SK-N-MC (cell line): ENCODE data around the gene GPATCH4.
"Not testable (repeated sequence)": the region's sequence is repeated elsewhere in the genome, so short reads cannot be mapped to it uniquely, and the experiment has no call there.

Source experiments
- DNase-seq: peaks from one replicate; pipeline ENCODE4 v3.0.0-alpha.2; 2011; ENCODE audit warnings: low read depth, low spot score
- H3K27ac ChIP-seq: fragments of 200-600 bp; sonication (generic); 2 replicates; pipeline ENCODE4 v1.5.1; 2016; ENCODE audit warnings: mixed run types
- H3K36me3 ChIP-seq: fragments of 200-600 bp; sonication (generic); 2 replicates; pipeline ENCODE4 v1.6.1; 2017; ENCODE audit warnings: antibody characterized with exemption, low read length, mixed read lengths; ENCODE audit not compliant: insufficient read depth
- H3K4me3 ChIP-seq: fragments of 200-600 bp; sonication (generic); 2 replicates; pipeline ENCODE4 v1.5.1; 2016
- H3K9ac ChIP-seq: fragments of 200-600 bp; sonication (generic); 2 replicates; pipeline ENCODE4 v1.8.0; 2017; ENCODE audit warnings: mixed run types, mixed read lengths; ENCODE audit not compliant: insufficient read length
- H3K9me3 ChIP-seq: fragments of 200-600 bp; sonication (generic); 2 replicates; pipeline ENCODE4 v1.6.1; 2017; ENCODE audit warnings: low read depth, mild to moderate bottlenecking, antibody characterized with exemption, low read length, moderate library complexity, mixed read lengths
- EZH2 ChIP-seq: fragments of 200-600 bp; sonication (generic); IDR thresholded peaks from one replicate; pipeline ENCODE4 v1.6.1; 2017; ENCODE audit warnings: antibody characterized with exemption
- FOXP2 ChIP-seq: optimal IDR thresholded peaks from 2 replicates; pipeline ENCODE3; 2011; ENCODE audit warnings: mild to moderate bottlenecking, moderate library complexity; ENCODE audit not compliant: insufficient read depth; ENCODE audit errors: extremely low read length, control extremely low read depth
- POLR2AphosphoS5 ChIP-seq: IDR thresholded peaks from 2 replicates; pipeline ENCODE4 v1.6.1; 2012; ENCODE audit warnings: mild to moderate bottlenecking, low read depth, low read length, borderline replicate concordance

Gene GPATCH4

GRCh38 chr1:156559797-156560385, 41.4 kb downstream of the GPATCH4 start:
- Histone ChIP-seq H3K4me3 (no peak overlapping the region), H3K27ac (no peak overlapping the region), H3K9ac (no peak overlapping the region), H3K9me3 (no peaks in the 10 kb centered on the region), H3K36me3 (peaks cover 29% of the 10 kb centered on the region)
- no peak for DNase-seq
- TF ChIP-seq EZH2 (no peak), POLR2AphosphoS5 (no peak), FOXP2 (no peak)

- no peak for DNase-seq
- Histone ChIP-seq H3K4me3 (no peak overlapping the region), H3K9ac (no peak overlapping the region), H3K36me3 (peaks cover 30% of the 10 kb centered on the region), H3K9me3 (no peaks in the 10 kb centered on the region), H3K27ac (no peak overlapping the region)
- TF ChIP-seq POLR2AphosphoS5 (no peak), EZH2 (no peak)
These were observed 42.0 kb downstream of the GPATCH4 start for GRCh38 chr1:156559086-156559796.

GRCh38 chr1:156556354-156556753, 44.9 kb downstream of the GPATCH4 start:
- DNase-seq = no peak
- H3K9me3 ChIP-seq = no peaks in the 10 kb centered on the region
- H3K4me3 ChIP-seq = no peak overlapping the region
- H3K9ac ChIP-seq = no peak overlapping the region
- peaks cover 37% of the 10 kb centered on the region for H3K36me3 ChIP-seq
- H3K27ac ChIP-seq = no peak overlapping the region
- no peak for TF ChIP-seq FOXP2
- no peak for TF ChIP-seq POLR2AphosphoS5

- TF ChIP-seq EZH2 (no peak), FOXP2 (no peak), POLR2AphosphoS5 (no peak)
- no peak for DNase-seq
- H3K36me3 ChIP-seq = peaks cover 34% of the 10 kb centered on the region
- H3K27ac ChIP-seq = no peak overlapping the region
- no peak overlapping the region for H3K4me3 ChIP-seq
- H3K9ac ChIP-seq = no peak overlapping the region
- H3K9me3 ChIP-seq = no peaks in the 10 kb centered on the region
These were observed 45.6 kb downstream of the GPATCH4 start for GRCh38 chr1:156555715-156556114.

- no peak for TF ChIP-seq EZH2
- no peak for TF ChIP-seq POLR2AphosphoS5
- no peak for TF ChIP-seq FOXP2
These were observed 46.3 kb downstream of the GPATCH4 start for GRCh38 chr1:156554971-156555370.

GRCh38 chr1:156553860-156554485, 47.3 kb downstream of the GPATCH4 start:
- Histone ChIP-seq H3K9ac (no peak overlapping the region), H3K27ac (no peak overlapping the region), H3K36me3 (peaks cover 19% of the 10 kb centered on the region; the same call in 1 of the 2 replicates), H3K4me3 (no peak overlapping the region), H3K9me3 (no peaks in the 10 kb centered on the region)
- no peak for TF ChIP-seq FOXP2
- TF ChIP-seq EZH2 = no peak
- no peak for TF ChIP-seq POLR2AphosphoS5
- no peak for DNase-seq

More at GRCh38 chr1:156554971-156555370, 46.3 kb downstream of the GPATCH4 start:
- Histone ChIP-seq H3K9ac (no peak overlapping the region), H3K27ac (no peak overlapping the region), H3K36me3 (peaks cover 29% of the 10 kb centered on the region), H3K9me3 (no peaks in the 10 kb centered on the region), H3K4me3 (no peak overlapping the region)
- no peak for DNase-seq

- H3K4me3 ChIP-seq, H3K9me3 ChIP-seq, DNase-seq, H3K9ac ChIP-seq, H3K27ac ChIP-seq: not testable (repeated sequence)
- H3K36me3 ChIP-seq = peaks cover 22% of the 10 kb centered on the region; the same call in 1 of the 2 replicates
These were observed 48.3 kb downstream of the GPATCH4 start for GRCh38 chr1:156552937-156553336.

GRCh38 chr1:156552518-156552917, 48.8 kb downstream of the GPATCH4 start:
- Histone ChIP-seq H3K4me3 (no peak overlapping the region), H3K9ac (no peak overlapping the region), H3K36me3 (peaks cover 25% of the 10 kb centered on the region; the same call in 1 of the 2 replicates), H3K9me3 (no peaks in the 10 kb centered on the region), H3K27ac (no peak overlapping the region)
- no peak for DNase-seq
- TF ChIP-seq POLR2AphosphoS5 = no peak
- no peak for TF ChIP-seq EZH2
- no peak for TF ChIP-seq FOXP2

GRCh38 chr1:156551869-156552268, 49.4 kb downstream of the GPATCH4 start:
- no peak for DNase-seq
- Histone ChIP-seq H3K27ac (no peak overlapping the region), H3K4me3 (no peak overlapping the region), H3K9me3 (no peaks in the 10 kb centered on the region), H3K9ac (no peak overlapping the region), H3K36me3 (peaks cover 29% of the 10 kb centered on the region; the same call in 1 of the 2 replicates)
- no peak for TF ChIP-seq EZH2
- no peak for TF ChIP-seq POLR2AphosphoS5
- no peak for TF ChIP-seq FOXP2
